ENCODE measurements around the gene ZNF710.

Gene ZNF710

DNA sequence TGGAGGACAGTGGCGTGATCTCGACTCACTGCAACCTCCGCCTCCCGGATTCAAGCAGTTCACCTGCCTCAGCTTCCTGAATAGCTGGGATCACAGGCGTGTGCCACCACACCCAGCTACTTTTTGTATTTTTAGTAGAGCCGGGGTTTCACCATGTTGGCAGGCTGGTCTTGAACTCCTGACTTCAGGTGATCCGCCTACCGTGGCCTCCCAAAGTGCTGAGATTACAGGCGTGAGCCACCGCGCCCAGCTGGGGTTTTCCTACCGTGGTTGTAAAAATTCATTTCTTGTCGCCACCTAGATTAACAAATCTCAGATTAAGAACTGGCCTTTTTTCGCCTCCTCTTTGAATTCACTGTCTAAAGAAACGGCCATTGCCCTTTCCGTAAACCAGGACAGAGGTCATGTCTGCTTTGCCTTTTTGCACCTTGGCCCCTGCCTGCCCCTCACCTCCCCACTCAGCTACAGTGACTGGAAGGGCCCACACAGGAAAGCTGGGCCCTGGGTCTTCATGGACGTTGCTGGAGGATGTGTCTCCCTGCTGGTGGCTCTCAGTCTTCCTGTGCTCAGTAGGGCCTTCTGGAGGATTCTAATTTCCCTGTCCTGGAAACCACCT, 17.2 kb downstream of the ZNF710 start:
- in situ Hi-C loops (cut with MboI; ENCODE audit: low sequenced_read_pairs): no loop called here

DNA sequence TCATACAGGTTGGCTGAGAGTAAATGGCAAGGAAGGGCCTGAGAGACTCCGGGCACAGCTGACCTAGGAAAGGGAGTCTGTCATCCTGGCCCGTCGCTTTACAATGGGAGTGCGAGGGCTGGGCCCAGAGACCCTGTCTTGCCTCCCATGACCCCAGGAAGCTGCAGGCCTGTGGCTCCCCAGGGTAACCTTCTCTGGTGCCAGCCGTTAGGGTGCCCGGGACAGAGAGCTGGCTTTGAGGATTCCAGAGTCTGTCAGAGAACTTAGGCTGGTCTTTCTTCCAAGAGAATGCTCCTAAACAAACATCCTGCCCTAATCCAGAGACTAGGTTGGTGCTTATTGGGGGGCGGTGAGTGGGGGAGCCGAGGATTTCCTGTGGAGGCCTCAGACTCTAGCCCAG, 18.5 kb downstream of the ZNF710 start:
- in situ Hi-C loops (cut with MboI; ENCODE audit: low sequenced_read_pairs): no loop called here

DNA sequence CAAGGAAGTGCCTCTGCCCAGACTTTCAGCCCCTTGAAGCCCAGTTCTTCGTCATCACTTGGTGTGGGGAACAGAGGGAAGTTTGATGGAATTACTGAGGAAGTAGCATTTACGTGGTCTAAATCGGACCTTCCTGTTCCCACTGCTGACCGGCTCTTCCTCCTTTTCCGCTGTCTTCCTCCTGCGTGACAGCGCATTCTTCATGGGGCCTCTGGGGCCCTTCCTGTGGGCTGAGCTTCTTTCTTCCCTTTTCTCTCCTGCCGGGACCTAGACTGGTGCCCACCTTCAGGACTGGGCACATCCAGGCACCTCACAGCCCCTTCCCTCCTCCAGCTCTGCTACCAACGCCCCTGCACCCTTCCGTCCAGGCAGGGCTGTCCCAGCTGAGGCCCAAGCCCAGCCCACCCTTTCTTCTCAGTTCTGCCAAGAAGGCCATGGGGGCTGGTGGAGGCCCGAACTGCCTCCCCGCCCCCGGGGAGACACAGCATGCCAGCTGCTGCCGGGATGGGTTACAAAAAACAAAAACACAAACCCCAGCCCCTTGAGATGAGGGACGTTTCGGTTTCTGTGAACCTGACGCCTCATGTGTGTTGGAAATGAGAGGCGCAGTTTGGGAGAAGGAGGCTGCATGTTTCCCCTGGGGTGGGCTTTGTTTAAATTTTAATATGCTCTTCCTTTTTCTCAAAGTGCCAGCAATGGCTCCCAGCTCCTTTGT, 19.1 kb downstream of the ZNF710 start:
- in situ Hi-C loops (cut with MboI; ENCODE audit: low sequenced_read_pairs): no loop called here

DNA sequence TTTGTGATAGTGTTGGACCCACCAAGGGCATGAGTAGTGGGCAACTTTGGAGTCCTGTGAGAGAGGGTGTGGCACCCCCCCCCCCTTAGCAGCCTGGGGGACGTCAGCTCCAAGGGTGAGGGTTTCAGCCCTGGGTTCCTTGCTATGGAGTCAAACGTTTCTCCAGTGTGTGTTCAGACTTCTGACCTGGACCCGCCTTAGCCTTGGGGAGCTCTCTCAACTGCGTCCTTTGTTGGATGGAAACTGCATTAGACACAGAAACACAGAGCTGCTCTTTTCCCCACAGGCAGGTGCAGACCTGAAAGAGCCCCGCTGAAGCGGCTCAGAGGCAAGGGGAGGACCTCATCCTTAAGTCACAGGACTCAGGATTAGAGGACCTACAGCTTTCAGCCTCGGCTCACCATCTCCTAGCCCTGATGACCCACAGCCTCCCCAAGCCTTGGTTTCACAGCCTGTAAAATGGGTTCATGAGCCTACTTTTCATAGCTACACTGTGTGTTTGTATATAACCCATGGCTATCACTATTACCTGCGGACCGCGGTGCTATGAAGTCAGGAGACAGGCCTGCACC, 19.9 kb downstream of the ZNF710 start:
- in situ Hi-C loops (cut with MboI; ENCODE audit: low sequenced_read_pairs): no loop called here

DNA sequence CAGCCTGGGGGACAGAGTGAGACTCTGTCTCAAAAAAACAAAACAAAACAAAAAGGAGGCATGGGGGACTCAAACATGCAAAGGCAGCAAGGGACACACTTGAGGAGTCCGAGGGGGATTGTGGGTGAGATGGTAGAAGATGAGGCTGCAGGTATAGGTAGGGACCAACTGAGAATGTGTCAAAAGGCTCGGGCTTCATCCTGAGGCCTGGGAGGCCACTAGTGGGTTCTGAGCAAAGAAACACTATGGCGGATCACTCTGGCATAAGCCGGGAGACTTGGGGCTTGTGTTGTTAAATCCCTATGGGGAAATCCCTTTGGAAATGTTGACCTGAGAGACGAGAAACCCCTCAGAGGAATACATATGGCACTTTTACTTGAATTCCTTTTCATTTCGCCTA, 21.2 kb downstream of the ZNF710 start:
- in situ Hi-C loops (cut with MboI; ENCODE audit: low sequenced_read_pairs): no loop called here

DNA sequence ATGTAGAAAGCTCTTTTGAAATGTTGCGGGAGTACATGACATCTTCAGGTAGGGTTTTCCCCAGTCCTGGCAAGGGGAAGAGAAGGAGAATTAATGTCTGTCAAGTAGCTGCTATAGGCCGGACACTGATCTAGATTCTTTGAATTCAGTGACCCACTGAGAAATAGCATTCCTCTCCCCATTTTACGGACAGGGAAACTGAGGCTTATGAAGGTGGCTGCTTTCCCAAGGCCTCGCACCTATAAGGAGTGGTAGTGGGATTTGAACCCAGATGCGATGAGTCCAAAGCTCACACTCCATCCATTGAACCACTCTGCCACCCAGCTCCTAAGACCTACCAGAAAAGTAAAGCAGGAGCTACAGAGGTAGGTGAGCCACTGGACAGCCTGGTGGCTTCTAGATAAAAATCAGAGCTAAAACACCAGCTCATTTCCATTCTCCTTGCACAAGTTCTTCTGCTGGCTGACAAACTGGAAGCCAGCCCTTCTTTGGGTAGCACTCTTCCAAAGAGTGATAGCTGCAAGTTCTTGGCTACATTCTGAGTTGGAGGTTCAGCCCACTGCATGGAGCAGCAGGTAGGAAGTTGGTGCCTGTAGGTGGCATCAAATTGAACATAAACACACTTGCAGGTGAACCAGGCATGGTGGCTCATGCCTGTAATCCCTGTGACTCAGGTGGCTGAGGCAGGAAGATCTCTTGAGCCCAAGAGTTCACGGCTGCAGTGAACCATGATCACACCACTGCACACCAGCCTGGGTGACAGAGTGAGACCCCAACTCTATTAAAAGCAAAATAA, 22.0 kb downstream of the ZNF710 start:
- in situ Hi-C loops (cut with MboI; ENCODE audit: low sequenced_read_pairs): no loop called here

DNA sequence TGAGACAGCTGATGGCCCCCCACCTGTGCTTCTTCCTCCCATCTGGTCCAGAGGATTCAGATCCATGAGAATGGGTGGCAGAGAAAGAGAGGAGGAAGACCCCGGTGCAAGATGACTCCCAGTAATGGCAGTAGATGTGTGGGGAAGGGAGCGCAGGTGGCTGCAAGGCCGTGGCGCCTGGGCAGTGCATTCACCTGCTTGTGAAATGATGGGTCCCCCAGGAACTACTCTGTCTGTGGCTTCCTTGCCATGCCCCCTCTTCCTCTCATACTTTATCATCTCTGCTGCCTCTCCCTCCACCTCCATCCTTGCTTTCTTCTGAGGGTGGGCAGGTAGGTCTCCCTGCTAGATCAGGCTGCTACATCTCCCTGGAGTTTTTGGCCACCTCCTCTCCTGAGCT, 23.3 kb downstream of the ZNF710 start:
- in situ Hi-C loops (cut with MboI; ENCODE audit: low sequenced_read_pairs): no loop called here

DNA sequence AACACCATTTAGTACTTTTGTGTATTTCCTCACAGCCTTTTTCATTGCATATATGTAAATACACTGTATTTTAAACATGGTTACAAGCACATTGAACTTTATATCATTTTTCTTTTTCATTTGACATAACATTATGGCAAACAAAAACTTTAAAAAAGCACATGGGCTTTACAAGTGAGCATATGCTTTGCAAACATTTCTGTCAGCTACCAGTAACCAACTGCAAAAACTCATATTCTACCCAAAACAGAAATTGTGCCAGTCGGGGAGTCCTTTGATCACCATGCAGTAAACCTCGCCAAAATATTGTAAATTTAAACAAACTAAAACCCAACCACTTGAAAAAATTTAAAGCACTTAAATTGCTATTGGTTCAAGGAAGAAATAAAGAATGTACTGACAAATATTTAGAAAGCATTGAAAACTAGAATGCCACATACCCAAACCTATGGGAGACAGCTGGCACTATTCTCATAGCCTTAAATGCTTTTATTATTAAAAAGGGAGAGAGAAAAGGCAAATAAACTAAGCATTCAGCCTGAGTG, 24.4 kb downstream of the ZNF710 start:
- in situ Hi-C loops (cut with MboI; ENCODE audit: low sequenced_read_pairs): no loop called here

DNA sequence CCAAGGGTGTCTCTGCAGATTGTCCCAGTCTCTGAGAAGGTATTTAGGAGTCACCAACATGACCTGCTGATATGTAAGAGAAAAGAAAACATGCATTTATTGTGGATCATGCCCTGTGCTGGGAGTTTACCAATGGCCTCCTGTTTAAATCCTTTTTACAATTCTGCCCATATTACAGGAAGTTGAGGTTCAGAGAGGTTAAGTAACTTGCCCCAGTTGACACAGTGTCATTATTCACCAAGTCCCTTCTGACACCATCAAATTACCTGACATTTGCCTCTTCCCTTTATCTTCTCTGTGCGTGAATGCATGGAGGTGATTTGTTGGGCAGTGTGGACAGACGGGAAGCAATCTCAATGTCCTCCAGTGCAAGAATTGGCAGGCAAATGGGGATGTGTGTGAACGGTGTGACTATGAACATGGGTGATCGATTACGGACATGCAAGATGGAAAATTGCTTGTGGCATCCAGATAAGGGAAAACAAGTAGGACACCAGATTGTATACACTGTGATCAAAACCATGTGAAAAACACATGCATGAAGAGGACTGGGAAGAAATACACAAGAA, 27.3 kb downstream of the ZNF710 start:
- in situ Hi-C loops (cut with MboI; ENCODE audit: low sequenced_read_pairs): no loop called here

DNA sequence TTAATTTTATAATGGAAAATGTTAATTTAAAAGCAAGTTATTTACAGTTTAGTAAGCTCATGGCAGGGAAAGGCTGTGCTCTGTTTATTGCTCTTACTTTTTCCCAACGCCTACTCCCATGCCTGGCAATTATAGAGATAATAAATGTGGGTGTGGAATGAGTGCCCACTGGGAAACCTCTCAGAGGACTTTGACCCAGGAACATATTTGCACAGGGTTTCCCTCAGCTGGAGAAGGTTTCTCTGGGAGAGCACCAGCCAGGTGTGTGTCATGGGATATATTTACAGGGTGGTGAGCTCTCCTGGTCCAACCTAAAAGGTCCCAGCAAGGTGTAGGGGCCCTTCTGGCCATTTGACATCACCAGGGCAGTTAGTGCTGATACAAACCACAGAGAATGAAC, 27.9 kb downstream of the ZNF710 start:
- in situ Hi-C loops (cut with MboI; ENCODE audit: low sequenced_read_pairs): no loop called here

DNA sequence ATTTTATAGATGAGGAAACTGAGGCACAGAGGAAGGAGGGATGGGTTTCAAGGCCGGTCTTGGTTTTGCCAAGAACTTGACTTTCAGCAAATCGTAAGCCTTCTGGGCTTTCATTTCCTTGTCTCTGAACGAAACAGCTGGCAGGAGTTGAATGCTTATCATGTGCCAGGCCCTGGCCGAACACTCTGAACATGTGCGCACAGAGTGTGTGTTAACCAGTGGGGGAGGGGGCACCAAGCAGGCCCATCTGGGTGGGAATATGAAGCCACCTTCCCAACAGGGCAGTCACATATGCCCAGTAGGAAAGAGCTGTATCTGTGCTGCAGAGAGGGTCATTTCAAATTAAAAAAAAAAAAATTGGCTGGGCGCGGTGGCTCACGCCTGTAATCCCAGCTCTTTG, 29.3 kb downstream of the ZNF710 start:
- in situ Hi-C loops (cut with MboI; ENCODE audit: low sequenced_read_pairs): no loop called here

DNA sequence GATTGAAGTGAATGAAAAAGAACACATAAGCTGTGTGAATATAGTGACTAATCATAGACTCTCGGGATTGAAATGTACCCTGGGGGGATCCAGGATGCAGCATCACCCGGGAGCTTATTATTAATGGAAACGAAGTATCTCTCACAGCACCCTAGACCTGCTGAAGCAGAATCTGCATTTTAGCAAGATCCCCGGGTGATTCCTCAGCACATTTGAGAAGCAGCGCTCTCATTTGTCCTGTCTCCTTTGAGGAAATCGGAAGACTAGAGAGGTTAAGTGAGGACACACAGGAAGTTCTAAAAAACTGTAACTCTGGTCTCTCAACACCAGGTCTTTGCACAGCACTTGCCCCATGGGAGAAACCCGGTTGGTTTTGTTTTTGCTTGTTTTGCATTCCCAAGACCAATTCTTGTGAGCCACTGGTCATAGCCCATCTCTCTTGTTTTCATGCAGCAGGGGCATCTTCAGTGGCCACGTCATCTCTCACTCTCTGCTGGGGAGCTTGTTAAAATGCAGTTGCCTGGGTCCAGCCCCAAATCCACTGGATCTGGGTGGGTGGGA, 30.2 kb downstream of the ZNF710 start:
- in situ Hi-C loops (cut with MboI; ENCODE audit: low sequenced_read_pairs): no loop called here

DNA sequence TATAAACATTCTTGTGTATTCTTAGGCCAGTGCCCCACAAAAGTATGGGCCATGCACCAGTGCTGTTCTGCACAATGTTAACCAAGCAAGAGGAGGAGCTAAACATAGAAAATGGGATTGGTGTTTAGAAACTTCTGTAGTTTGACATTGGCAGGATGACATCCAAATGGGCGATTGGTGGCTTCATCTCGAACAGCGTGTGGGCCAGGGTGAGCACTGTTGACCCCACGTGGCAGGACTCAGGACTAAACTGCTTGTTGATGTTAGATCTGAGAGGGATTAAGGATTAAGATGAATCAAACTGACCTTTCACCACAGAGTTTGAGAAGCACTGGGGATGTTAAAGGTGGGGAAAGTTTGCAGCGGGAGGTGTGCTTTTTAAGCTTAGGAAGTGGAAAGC, 31.9 kb downstream of the ZNF710 start:
- in situ Hi-C loops (cut with MboI; ENCODE audit: low sequenced_read_pairs): no loop called here

DNA sequence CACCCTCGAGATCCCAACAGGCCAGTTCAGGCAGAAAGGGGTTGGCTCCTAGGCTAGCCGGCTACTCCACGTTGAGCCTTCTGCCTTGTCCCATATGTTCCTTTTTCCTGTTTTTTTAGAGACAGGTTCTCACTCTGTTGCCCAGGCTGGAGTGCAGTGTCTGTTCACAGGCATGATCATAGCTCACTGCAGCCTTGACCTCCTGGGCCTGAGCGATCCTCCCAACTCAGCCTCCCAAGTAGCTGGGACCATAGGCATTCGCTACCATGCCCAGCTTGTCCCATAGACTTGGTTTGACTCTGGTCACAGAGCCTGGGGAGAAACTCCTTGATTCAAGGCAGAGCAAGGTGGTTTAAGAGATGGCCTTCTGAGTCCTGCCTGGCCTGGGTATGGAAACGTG, 32.3 kb downstream of the ZNF710 start:
- in situ Hi-C loops (cut with MboI; ENCODE audit: low sequenced_read_pairs): no loop called here

DNA sequence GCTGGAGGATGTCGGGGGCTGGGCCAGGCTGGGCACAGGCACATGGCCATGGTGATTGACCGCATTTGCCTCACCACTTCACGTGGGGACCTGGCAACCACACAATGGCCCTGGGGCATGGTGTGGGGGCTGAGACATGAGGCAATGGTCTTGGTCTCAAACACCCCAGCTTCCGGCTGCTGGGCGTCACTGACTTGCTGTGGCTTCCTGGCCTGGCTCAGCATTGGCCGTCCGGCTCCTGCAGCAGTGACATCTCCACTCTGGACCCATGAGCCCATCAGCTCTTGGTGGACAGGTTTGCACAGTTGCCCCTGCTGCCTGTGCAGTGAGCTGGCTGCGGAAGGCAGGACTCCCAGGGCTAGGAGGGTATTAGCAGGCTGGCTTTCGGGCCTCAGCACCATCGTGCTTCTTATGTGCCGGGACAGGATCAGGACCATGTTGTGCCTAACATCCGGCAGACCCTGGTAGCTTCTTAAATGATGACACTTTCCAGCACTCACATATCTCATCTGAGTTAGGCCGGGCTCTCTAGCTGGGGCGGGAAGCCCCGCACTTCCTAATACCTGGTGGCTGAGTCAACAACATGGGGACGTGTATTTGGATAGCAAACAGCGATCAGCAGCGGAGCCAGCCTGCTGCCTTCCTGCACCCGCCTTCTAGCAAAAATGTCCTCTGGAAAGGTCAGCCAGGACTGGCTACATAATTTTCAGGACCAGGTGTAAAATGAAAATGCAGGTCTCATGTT, 34.1 kb downstream of the ZNF710 start:
- in situ Hi-C loops (cut with MboI; ENCODE audit: low sequenced_read_pairs): no loop called here

DNA sequence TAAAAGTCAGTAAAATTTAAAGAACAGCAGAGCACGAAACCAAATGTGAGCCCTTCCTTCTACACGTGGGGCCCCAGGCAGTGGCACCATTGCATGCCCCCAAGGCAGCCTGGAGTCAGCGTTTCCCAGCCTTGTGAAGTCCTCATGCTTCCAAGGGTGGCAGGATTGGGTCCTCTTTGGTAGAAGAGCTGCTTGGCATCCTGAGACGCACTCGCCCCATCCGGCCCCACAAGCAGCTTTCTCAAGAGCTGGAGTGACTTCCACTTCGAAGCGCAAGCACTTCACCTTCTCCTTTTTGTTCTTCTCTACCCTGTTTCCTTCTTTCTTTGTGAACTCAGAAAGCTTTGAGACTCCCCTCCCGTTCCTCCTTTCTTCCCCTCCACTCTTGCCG, 34.7 kb downstream of the ZNF710 start:
- in situ Hi-C loops (cut with MboI; ENCODE audit: low sequenced_read_pairs): no loop called here

DNA sequence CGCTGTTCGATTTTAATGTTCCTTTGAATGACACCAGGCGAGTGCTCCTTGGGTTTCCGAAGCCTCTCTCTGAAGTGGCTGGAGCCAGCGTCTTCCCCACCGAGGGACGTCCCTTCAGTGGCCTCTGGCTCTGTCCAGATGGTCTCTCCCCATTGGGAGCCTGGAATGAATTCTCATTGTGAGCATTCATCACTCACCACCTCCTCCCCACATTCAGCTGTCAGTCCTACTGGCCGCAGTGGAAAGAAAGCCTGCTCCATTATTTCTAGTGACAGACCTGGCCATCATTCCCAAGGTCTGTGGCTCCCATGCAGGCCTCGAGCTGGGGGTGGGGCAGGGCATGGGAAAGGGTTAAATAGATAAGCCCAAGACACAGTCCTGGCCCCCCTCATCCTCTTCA, 35.2 kb downstream of the ZNF710 start:
- in situ Hi-C loops (cut with MboI; ENCODE audit: low sequenced_read_pairs): no loop called here

DNA sequence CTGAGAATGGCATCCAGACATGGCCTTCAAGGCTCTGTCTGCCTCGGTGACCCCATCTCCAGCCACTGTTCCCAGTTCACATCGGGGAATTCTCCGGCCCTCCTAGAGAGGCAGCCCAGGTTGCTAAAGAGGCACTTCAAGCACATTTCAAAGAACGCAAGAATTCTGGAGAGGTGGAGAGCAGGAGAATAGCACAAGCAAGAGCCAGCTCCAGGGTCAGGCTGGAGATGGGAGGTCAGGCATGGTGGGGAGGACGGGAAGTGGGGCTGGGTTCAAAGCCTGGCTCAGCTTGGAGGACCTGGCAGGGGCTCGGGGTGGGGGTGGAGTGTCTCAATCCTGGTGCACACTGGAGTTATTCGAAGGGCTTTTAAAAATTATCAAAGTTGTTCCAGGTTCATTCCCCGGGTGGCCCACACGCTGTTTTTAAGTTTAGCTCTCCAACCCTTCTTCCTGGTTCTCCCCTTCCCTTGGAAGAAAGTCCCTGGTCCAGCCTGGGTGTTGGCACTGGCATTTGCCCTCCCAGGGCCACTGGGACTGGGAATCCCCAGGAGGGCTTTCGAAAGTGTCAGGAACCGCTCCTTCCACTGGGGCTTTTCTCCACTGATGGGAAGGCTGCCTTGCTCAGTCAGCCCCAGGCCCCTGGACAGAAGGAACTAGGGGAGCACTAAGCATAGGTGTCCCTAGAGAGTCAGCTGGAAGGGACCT, 35.8 kb downstream of the ZNF710 start:
- in situ Hi-C loops (cut with MboI; ENCODE audit: low sequenced_read_pairs): no loop called here

DNA sequence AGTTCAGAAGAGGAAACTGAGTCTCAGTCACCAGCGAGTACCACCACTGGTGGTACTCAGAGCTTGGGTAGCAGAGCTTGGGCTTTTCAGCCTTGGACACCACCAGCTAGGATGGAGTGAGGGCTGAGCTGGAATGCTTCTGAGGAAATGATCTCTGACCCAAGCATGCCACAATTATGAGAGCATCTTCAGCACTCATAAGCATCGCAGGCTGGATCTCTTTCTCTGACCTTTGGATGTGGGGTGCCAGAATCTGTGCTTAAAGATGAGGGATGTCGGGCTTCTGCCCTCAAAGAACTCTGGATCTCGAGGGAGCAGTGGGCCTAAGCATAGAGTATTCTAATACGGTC, 36.4 kb downstream of the ZNF710 start:
- in situ Hi-C loops (cut with MboI; ENCODE audit: low sequenced_read_pairs): no loop called here

All from HL-60/S4 treated with phorbol 12-myristate 13-acetate at 8.2 ng/mL for 4 days and 3 days (cell line).